UCSD-AML1 (cell line): Measurements from ENCODE around the gene CMTM2.
A peak's percentile ranks its signal among the peaks of the same experiment; 100 is the strongest.

ENCODE experiments used
- DNase-seq: peaks from one replicate; lab custom pipeline; 2025; ENCODE audit not compliant: unreplicated experiment; lab: John Stamatoyannopoulos, UW

Gene CMTM2

GRCh38 chr16:66578651-66579531 lies at the start of gene CMTM2:
Gene CMTM2 (plus strand): TSS chr16:66579463. CDS start chr16:66579608, 145 bp downstream.
- no peak for DNase-seq

DNA sequence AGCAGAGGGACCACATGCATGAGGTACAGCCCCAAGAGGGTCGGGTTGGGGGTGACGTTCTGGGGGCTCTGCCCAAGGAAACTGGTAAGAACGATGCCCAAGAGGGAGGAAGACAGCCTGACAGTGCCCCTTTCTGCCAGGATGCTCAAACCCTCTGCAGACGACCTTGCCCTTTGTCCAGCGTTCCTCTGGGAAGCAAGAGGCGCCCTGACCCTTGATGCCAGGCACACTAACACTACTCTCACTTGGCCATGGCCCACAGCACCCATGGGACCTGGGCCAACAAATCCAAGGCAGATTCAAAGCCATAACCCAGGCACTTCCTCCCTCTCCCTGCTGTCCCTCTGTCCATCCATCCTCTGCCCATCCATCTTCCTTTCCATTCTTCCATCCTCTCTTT lies 49.8 kb upstream of the CMTM2 start:
- DNase-seq = no peak

- no peak for DNase-seq
Observed at GRCh38 chr16:66534376-66534799, 44.9 kb upstream of the CMTM2 start.

- DNase-seq = no peak
Observed at GRCh38 chr16:66536525-66536924, 42.7 kb upstream of the CMTM2 start.

DNA sequence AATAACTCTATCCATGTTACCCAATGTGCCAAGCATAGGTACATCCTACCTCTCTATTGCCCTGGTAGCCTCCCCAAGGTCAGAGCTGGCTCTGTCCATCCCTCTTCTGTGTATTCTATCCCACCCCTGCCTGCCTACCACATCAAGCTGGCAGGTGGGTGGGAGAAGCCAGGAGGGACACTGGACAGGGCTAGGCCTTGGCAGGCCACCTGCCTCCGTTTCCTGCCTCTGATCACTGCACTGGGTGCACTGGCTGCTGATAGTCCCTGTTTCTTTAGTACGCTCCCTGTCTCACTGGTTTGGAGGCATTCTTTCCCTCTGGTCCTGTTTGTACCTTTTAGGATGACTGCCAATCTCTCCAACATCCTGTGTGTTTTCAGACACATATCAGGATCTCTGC lies 42.0 kb upstream of the CMTM2 start:
- DNase-seq = no peak

GRCh38 chr16:66538910-66539309 lies 40.4 kb upstream of the CMTM2 start:
- DNase-seq = no peak

DNA sequence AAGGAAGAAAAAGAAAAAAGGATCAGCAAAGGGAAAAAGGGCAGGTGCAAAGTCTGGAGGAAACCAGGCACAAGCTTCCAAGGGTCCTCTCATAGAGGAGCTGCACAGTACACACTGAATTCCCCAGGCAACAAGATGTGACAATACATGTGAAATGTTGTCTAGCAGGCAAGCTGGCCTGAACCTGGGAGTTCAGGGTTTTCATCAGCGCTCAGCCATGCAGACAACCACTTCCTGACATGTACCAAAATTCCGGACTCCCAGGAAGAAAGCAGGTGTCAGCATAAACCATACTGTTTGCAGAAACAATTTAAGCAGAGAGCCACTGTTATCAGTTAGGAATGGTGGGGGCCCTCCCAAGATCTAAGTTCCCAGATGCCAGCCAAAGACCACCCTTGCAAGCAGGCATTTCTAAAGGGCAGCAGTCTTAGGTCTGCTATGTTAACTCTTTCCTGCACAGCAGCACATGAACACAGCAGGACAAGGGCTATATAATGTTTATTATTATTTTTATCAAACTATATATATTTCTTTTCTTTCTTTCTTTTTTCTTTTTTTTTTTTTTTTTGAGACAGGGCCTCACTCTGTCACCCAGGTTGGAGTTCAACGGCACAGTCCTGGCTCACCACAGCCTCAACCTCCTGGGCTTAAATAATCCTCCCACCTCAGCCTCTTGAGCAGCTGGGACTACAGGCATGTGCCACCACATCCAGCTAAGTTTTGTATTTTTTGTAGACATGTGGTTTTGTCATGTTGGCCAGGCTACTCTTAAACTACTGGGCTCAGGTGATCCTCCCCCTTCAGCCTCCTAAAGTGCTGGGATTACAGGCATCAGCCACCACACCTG lies 39.4 kb upstream of the CMTM2 start:
- DNase-seq = peak; percentile 36

- DNase-seq = no peak
Observed at GRCh38 chr16:66541388-66542355, 37.6 kb upstream of the CMTM2 start.

- no peak for DNase-seq
Observed at GRCh38 chr16:66542396-66542795, 36.9 kb upstream of the CMTM2 start.

- DNase-seq = no peak
Observed at GRCh38 chr16:66543541-66543940, 35.7 kb upstream of the CMTM2 start.

GRCh38 chr16:66544016-66544757 lies 35.1 kb upstream of the CMTM2 start:
- DNase-seq = no peak

DNA sequence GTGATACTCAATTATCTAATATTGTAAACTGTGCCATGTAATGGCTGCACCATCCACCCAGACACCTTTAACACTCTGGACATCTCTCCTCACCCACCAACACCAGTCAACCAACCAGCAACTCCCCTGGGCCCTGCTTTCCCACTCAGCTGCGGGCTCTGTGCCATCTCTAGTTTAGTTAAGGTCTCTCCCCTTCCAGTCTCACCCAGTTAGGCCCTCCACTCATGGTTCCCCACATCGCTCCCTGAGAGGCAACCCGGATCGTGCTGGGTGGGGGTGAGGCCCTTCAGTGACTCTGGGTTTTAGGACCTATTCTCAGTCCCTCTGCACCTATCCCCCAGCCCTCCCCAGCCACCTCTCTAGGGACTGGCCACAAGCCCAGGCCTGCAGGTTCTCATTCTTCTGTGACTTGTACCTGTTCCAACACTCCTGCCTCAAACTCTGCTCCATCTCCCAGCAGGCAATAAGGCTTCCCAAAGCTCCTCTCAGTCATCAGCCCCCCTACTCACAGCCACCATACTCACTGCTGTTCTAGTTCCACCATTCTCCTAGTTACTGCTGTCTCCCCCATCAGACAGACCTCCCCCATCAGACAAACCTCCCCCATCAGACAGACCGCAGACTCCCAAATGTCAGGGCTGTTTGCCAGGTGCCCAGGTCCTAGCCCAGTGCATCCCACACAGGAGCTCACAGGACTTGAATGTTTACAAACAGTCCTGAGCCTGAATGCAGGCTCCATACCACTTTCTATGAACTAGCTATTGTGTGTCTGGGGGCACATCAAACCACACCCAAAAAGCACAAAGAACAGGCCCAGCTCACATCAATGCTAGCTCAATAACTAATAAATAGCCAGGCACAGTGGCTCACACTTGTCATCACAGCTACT lies 31.9 kb upstream of the CMTM2 start:
- DNase-seq = no peak

- no peak for DNase-seq
Observed at GRCh38 chr16:66548068-66548467, 31.2 kb upstream of the CMTM2 start.

GRCh38 chr16:66548868-66549267 lies 30.4 kb upstream of the CMTM2 start:
- no peak for DNase-seq

- DNase-seq = peak; percentile 76
Observed at GRCh38 chr16:66549284-66550131, 29.8 kb upstream of the CMTM2 start, which contains the start of gene TK2. Gene TK2 (minus strand): TSS chr16:66550122. CDS start chr16:66550061, 61 bp downstream.

GRCh38 chr16:66551348-66551759 lies 27.9 kb upstream of the CMTM2 start:
- DNase-seq = peak; percentile 52

GRCh38 chr16:66551788-66552285 lies 27.4 kb upstream of the CMTM2 start:
- DNase-seq = no peak
